T-helper 1 cell treated with Interleukin-12 subunit alpha and Interleukin-12 subunit beta and Interleukin-4 antibody, amounts not matched to agents 30 ng/mL and 1 ng/mL, for 36 hours (primary cell): ENCODE measurements around the gene MAFG. TPM values are rescaled to one million over a fixed set of nuclear protein-coding genes. Genes with fewer than 3 reads are reported as not detected.

ENCODE experiments used
- intact Hi-C: fragments of 100-400 bp; cut with micrococcal nuclease; formaldehyde crosslinking; loops from one replicate; pipeline ENCODE4 v1.15.1; 2024
- total RNA-seq: library from RNA; stranded (reverse); gene quantifications from 2 replicates; pipeline ENCODE4 v1.2.3, GENCODE V29; 2022

Gene MAFG
- total RNA-seq, 1 donor from 2014 or later: 26.2 TPM

- intact Hi-C loops: loop anchor here (1.0 to 5.0 kb wide), 5 partner anchors 20 to 361 kb away; partner anchors contain the start of genes ALYREF, ANAPC11, MCRIP1 and PCYT2
Measured at GRCh38 chr17:81871387-81872230, 55.9 kb downstream of the MAFG start.

GRCh38 chr17:81870981-81871386 is 56.6 kb downstream of the MAFG start, which contains the start of gene ARHGDIA:
TSS of gene ARHGDIA (minus strand) at chr17:81871337. CDS start at chr17:81869930, 1,407 bp downstream.
- intact Hi-C loops: loop anchor here (1.0 to 5.0 kb wide), 6 partner anchors 10 to 360 kb away; partner anchors contain the start of genes ALYREF, ANAPC11, MCRIP1 and PCYT2

GRCh38 chr17:81870131-81870980 is 57.2 kb downstream of the MAFG start:
- intact Hi-C loops: loop anchor here (1.0 to 5.0 kb wide), 4 partner anchors 9 to 360 kb away; partner anchors contain the start of genes MCRIP1 and SIRT7

GRCh38 chr17:81869221-81870130 is 58.1 kb downstream of the MAFG start:
- intact Hi-C loops: loop anchor here (1.0 to 10.0 kb wide), 5 partner anchors 8 to 359 kb away; partner anchors contain the start of genes FAAP100, MCRIP1 and SIRT7

GRCh38 chr17:81868674-81869220 is 58.8 kb downstream of the MAFG start:
- intact Hi-C loops: loop anchor here (10.0 kb wide), 1 partner anchor 314 kb away; the partner anchor contains the start of gene FAAP100

Other genes starting within 250 kb of the MAFG start
- 30.9 and 31.1 TPM in 2 replicates for gene ARL16, start 243.9 kb downstream of the MAFG start, total RNA-seq
- 127 TPM in 2 replicates for gene HGS, start 243.7 kb downstream of the MAFG start, total RNA-seq
- 85.6 and 86.6 TPM in 2 replicates for gene MRPL12, start 224.4 kb downstream of the MAFG start, total RNA-seq
- 25.9 and 26.9 TPM in 2 replicates for gene SLC25A10, start 215.5 kb downstream of the MAFG start, total RNA-seq
- not detected in 2 replicates for gene GCGR, start 123.6 kb downstream of the MAFG start, total RNA-seq
- 53.5 and 56.8 TPM in 2 replicates for gene MCRIP1, start 94.4 kb downstream of the MAFG start, total RNA-seq
- gene PPP1R27, start 92.7 kb downstream of the MAFG start, total RNA-seq: not detected in 2 replicates
- gene P4HB, start 67.2 kb downstream of the MAFG start, total RNA-seq: 548 and 588 TPM in 2 replicates
- gene ARHGDIA, start 56.4 kb downstream of the MAFG start, total RNA-seq: 671 and 678 TPM in 2 replicates
- 167 and 172 TPM in 2 replicates for gene ALYREF, start 36.1 kb downstream of the MAFG start, total RNA-seq
- gene ANAPC11, start 36.0 kb downstream of the MAFG start, total RNA-seq: 108 and 111 TPM in 2 replicates
- gene NPB, start 25.5 kb downstream of the MAFG start, total RNA-seq: 0.32 and 0.34 TPM in 2 replicates
- 36.7 and 38.2 TPM in 2 replicates for gene PCYT2, start 16.3 kb downstream of the MAFG start, total RNA-seq
- gene SIRT7, start 9.6 kb downstream of the MAFG start, total RNA-seq: 62.7 and 71.3 TPM in 2 replicates
- 36.0 and 42.3 TPM in 2 replicates for gene PYCR1, start 9.6 kb upstream of the MAFG start, total RNA-seq
- not detected in 2 replicates for gene MYADML2, start 19.5 kb upstream of the MAFG start, total RNA-seq
- gene NOTUM, start 33.5 kb upstream of the MAFG start, total RNA-seq: 0.78 and 1.6 TPM in 2 replicates
- gene ASPSCR1, start 49.9 kb upstream of the MAFG start, total RNA-seq: 34.4 and 38.2 TPM in 2 replicates
- 71.2 and 71.7 TPM in 2 replicates for gene CENPX, start 95.1 kb upstream of the MAFG start, total RNA-seq
- gene LRRC45, start 95.6 kb upstream of the MAFG start, total RNA-seq: 31.2 and 33.2 TPM in 2 replicates
- 5.0 and 6.7 TPM in 2 replicates for gene RAC3, start 103.9 kb upstream of the MAFG start, total RNA-seq
- gene DCXR, start 110.0 kb upstream of the MAFG start, total RNA-seq: 92.9 and 97.1 TPM in 2 replicates
- 26.7 and 28.2 TPM in 2 replicates for gene RFNG, start 124.1 kb upstream of the MAFG start, total RNA-seq
- 87.9 and 99.1 TPM in 2 replicates for gene GPS1, start 124.2 kb upstream of the MAFG start, total RNA-seq
- gene DUS1L, start 138.1 kb upstream of the MAFG start, total RNA-seq: 131 and 136 TPM in 2 replicates
- gene FASN, start 170.5 kb upstream of the MAFG start, total RNA-seq: 184 and 185 TPM in 2 replicates